ENCODE data around the gene TWIST2.

DNA sequence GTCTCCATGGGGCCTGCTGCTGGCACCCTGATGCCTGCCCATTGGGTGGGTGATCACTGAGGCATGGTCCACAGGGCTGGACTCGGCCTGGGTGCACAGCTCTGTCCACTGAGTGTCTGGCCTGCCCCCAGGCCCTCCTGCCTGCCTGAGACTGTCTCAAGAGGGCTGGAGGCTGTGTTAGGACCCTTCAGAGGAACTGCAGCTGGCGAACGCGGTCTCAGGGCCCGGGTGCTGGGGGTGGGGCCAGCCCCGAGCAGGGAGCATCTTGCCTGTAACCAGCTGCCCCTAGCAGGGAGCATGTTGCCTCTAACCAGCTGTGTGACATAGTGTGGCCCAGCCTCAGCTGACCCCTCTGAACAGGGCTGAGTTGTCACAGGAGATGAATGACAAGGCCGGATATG lies 50.0 kb downstream of the TWIST2 start:
- TF ChIP-seq, protein P1, sequence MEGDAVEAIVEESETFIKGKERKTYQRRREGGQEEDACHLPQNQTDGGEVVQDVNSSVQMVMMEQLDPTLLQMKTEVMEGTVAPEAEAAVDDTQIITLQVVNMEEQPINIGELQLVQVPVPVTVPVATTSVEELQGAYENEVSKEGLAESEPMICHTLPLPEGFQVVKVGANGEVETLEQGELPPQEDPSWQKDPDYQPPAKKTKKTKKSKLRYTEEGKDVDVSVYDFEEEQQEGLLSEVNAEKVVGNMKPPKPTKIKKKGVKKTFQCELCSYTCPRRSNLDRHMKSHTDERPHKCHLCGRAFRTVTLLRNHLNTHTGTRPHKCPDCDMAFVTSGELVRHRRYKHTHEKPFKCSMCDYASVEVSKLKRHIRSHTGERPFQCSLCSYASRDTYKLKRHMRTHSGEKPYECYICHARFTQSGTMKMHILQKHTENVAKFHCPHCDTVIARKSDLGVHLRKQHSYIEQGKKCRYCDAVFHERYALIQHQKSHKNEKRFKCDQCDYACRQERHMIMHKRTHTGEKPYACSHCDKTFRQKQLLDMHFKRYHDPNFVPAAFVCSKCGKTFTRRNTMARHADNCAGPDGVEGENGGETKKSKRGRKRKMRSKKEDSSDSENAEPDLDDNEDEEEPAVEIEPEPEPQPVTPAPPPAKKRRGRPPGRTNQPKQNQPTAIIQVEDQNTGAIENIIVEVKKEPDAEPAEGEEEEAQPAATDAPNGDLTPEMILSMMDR (IDR thresholded peaks at IDR 0.05) = no peak
- no peak for TF ChIP-seq POLR2A (IDR thresholded peaks at IDR 0.05)

Measured in thyroid gland (tissue), 4 donors.